NCI-H524 (cell line): ENCODE data around the gene PFKFB3.
A peak's percentile ranks its signal among the peaks of the same experiment; 100 is the strongest.
"Not testable (repeated sequence)": the region's sequence is repeated elsewhere in the genome, so short reads cannot be mapped to it uniquely, and the experiment has no call there.

Source experiments
- DNase-seq, 2 experiments: peaks; one replicate each; lab custom pipeline; 2025; lab: John Stamatoyannopoulos, UW

The PFKFB3 gene

DNA sequence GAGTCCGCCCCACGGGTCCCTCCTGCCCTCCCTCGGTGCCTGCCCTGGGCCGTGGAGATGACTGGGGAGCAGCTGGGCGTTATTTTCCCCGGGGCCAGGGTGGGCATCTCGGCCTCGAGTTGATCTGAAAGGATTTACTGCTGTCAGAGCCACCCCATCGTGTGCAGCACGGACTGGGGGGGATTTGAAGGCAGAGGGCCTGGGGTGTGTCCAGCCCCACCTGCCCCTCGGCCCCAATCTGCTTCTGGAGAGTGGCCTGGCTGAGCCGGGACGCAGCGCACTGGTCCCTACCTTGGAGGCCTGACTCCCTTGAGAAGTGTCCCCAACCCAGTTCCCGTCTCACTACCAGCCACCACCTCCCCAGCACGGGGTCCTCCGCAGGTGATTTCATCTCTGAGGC is 24.2 kb upstream of the PFKFB3 start:
- DNase-seq: no peak

DNA sequence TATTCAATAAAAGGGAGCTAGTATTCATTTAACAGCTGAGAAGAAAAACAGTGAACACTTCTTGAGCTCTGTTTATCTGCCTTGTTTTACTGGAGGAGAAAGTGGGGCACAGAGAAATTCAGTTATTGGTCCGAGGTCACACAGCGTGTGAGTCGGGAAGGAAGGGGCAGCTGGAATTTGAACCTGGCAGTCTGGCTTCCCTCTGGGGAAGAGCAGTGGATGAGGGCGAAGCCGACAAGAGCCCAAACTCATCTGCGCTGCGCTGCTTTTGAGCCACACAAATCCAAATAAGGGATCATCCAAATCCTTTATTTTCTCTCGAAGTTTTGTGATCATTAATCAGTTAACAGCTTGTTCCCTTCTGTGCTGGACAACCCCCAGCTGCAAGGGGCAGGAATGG is 23.7 kb upstream of the PFKFB3 start:
- DNase-seq: no peak

- no peak for DNase-seq
Measured at GRCh38 chr10:6180480-6181110, 22.1 kb upstream of the PFKFB3 start.

DNA sequence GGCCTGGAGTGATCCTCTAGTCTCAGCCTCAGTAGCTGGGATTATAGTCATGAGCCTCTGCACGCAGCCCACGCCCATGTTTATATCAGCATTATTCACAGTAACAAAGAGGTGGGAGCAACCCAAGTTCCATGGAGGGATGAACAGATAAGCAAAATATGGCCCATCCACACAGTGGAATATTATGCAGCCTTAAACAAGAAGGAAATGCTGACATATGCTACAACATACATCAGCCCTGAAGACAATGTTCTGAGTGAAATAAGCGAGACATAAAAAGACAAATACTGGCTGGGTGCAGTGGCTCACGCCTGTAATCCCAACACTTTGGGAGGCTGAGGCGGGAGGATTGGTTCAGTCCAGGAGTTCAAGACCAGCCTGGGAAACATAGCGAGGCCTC is 21.5 kb upstream of the PFKFB3 start:
- DNase-seq: no peak

DNA sequence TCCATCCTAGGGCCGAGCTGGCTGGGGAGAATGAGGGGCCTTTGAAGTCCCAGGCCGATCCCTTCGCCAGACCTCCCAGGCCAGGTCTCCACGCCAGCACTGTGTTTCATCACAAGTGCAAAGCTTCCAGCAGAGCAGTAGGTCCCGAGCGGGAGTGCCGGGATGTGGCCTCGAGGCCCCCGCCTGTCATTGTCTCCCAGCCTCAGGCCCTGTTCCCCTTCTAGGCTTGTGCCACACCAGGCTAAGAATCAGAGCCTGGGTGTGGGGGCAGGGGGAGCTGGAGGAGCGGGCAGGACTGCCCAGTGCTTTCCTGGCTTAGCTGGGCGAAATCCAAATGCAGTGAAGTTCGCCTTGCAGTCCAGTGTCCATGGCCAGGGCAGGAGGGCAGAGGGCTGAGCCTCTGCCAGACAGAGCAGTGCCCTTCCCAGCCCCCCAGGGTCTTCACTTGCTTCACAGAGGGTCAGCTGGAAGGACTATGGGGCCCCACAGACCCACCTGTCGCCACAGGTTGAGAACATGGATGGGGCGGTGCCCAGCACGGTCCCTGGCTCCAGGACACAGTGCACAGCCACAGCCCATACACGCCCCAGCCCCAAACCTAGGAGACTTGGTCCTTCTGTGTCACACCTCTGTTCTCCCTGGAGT is 20.2 kb upstream of the PFKFB3 start:
- DNase-seq: no peak

GRCh38 chr10:6185039-6185716 is 17.6 kb upstream of the PFKFB3 start:
- DNase-seq: peak in 1 of 2 experiments; percentile 27

- DNase-seq: no peak
Measured at GRCh38 chr10:6186894-6187256, 15.9 kb upstream of the PFKFB3 start.

- DNase-seq: peak in 1 of 2 experiments; percentile 24
Measured at GRCh38 chr10:6187278-6187677, 15.5 kb upstream of the PFKFB3 start.

GRCh38 chr10:6190033-6190432 is 12.7 kb upstream of the PFKFB3 start:
- DNase-seq: not testable (repeated sequence)

GRCh38 chr10:6191147-6191546 is 11.6 kb upstream of the PFKFB3 start:
- DNase-seq: no peak

DNA sequence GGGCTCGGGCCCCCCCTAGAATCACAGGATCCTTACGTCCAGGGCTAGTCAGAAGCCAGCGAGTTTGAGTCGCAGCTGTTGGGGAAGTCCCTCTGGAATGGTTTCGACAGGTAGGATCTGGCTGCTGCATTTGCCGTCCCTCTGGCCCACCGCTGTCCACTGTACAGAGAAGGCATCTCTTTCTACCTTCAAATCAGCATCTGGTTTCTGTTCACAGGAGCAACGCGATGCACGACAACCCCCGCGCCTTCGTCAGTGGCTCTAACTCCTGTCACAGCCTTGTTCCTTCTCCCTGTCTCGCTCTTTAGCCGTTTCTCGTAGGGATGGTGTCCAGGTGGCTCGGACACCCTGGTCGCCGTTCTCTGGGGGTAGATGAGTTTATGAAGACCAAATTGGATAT is 11.2 kb upstream of the PFKFB3 start:
- DNase-seq: no peak

DNA sequence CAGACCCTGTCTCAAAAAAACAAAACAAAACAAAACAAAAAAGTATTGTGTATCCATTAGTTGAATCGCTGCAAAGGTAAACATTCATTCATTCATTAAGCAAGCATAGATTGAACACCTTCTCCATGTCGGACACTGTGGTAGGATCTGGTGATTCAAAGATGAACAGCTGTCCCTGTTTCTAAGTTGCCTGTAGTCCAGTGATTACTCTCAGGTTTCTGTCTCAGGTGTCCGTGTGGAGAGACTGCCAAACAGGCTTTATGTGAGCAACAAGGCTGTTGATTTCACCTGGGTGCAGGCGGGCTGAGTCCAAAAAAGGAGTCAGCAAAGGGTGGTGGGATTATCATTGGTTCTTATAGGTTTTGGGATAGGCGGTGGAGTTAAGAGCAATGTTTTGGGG is 9.4 kb upstream of the PFKFB3 start:
- peak in 1 of 2 experiments; percentile 14 for DNase-seq

DNA sequence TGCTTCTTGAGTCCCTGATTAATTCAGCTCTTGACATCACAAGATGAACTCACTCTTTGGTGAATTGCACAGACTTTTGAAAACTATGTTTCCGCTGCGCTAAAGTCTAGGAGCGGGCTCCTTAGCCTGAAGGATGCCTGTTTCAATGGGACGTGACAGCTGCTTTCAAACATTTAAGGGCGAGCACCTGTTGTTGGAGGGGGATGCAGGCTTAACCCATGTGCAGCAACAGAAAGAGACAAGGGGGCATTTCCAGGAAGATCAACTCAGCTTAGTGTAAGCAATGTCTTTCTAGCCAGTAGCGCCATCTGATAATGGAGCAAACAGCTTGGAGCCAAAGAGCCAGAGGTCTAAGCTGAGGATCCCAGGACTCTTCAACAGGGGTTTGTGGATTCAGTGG is 8.4 kb upstream of the PFKFB3 start:
- DNase-seq: peak; percentile 46 to 81

- DNase-seq: no peak
Measured at GRCh38 chr10:6195376-6195775, 7.4 kb upstream of the PFKFB3 start.

GRCh38 chr10:6195846-6196245 is 6.9 kb upstream of the PFKFB3 start:
- no peak for DNase-seq

DNA sequence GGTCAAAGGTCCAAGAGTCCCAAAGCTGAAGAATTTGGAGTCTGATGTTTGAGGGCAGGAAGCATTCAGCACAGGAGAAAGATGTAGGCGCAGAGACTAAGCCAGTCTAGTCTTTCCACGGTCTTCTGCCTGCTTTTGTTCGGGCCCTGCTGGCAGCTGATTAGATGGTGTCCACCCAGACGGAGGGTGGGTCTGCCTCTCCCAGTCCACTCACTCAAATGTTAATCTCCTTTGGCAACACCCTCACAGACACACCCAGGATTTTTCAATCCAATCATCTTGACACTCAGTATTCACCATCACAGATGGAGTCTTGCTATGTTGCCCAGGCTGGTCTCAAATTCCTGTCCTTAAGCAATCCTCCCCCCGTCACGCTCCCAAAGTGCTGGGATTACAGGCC is 6.2 kb upstream of the PFKFB3 start:
- not testable (repeated sequence) for DNase-seq

DNA sequence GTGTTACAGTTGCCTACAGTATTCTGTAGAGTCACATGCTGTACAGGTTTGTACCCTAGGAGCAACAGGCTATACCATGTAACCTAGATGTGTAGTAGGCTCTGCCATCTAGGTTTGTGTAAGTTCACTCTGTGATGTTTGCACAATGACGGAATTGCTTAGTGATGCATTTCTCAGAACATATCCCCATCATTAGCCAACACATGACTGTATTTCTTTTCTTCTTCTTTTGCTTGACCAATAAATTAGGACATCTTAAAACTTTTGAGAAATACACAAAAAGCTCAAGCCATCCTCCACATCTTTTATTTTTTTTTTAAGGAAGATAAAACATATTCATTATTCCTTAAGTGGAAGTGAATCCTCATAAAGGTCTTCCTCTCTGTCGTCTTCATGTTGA is 5.4 kb upstream of the PFKFB3 start:
- DNase-seq: no peak

DNA sequence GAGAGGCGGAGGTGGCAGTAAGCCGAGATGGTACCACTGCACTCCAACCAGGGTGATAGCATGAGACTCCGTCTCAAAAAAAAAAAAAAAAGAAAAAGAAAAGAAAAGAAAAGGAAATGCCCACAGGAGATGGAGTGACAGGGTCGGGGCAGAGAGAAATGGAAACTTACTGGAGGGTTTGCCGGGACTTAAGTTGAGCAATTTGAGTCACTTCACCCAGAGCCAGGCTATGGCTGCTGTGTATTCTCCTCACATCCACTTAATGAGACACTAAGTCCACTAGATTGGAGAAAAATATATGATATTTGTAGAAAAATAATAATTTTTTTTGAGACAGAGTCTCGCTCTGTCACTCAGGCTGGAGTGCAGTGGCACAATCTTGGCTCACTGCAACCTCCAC is 4.6 kb upstream of the PFKFB3 start:
- no peak for DNase-seq

DNA sequence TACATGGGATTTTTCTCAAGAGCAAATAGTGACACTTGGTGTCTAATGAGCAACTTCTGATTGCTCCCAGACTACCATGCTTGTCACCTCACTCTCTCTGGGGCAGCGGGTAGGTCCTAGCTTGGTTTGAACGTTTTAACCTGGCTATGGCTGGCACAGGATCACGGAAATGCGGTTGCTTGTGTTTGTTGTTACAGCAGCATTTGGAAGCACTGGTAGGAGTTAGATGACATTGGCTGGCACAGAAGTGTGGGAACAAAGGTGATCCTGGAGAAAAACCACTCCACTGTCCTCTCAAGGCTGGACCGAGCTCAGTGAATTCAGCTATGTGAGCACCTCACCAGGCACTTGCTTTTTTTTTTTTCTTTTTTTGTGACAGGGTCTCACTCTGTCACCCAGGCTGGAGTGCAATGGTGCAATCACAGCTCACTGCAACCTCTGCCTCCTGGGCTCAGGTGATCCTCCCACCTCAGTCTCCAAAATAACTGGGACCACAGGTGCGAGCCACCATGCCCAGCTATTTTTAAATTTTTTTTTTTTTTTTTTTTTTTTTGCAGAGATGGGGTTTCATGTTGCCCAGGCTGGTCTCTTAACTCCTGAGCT is 3.5 kb upstream of the PFKFB3 start:
- DNase-seq: no peak

- no peak for DNase-seq
Measured at GRCh38 chr10:6200440-6200733, 2.3 kb upstream of the PFKFB3 start.

DNA sequence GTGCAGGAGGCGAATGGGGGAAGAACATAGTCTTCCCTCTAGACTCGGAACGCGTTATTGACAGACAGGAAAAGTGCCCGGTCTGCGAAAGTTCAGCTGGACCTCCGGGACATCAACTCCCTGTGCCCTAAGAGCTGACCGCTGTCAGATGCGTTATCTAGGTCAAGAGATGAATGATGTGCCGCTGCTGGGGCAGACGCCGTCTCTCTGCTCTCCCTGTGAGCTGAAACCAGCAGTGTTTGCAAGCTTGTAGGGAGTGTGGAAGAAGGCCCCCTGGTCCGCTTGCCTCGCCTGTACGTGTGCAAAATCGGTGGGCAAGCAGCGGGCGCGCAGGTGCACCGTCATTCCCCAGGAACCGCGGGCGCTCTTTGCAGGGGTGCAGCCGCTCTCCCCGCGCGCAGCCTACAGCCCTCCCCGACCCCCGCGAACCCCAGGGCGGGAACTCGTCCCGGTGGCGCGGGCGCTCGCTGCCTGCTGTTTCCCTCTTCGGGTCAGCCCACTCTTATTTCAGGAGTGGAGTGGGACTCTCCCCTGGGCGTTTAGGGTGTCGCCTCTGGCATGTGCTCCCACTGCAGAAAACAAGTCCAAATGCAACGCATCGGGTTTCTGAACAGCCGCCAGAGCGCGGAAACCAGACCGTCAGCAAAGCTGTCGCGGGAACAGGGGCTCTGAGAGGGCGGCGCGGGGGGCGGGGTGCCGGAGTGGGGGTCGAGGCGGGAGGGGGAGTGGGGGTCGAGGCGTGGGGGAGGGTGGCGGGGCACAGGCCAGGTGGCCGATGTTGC is 1.8 kb upstream of the PFKFB3 start:
- peak; percentile 50 to 82 for DNase-seq

- DNase-seq: peak; percentile 50 to 82
Measured at GRCh38 chr10:6201516-6201975, 1.2 kb upstream of the PFKFB3 start.
